Measurements from ENCODE around the gene MASP1.

MASP1 gene

DNA sequence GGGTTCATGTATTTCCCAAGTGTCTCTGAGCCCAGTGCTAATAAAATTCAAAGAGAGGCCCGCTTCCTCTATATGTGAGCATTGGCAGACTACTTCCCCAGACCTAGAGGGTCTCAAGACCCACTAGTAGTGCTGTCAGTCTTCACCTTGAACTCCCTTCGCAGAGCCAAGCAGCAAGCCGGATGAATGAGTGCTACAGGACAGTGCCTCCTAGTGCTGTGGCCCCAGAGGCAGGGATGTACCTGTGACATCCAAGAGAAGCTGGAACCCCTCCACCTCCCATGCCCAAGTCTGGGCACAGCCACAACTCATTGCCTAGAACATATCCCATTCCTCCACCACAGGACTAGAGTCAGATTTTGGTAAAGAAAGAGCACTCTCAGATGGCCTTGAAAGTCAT is 37.2 kb upstream of the MASP1 start:
- Histone ChIP-seq H3K4me1 (ENCODE audit: low read depth, poor library complexity, severe bottlenecking) (no peaks in the 10 kb centered on the region), H3K27ac (no peak overlapping the region), H4K20me1 (ENCODE audit: insufficient read depth) (no peaks in the 10 kb centered on the region), H3K4me3 (IDR thresholded peaks at IDR 0.05; ENCODE audit: insufficient read depth, low read depth, low read length) (no peak overlapping the region), H3K9ac (no peak overlapping the region), H3K36me3 (ENCODE audit: insufficient read depth) (no peaks in the 10 kb centered on the region), H3K27me3 (ENCODE audit: insufficient read depth, low read depth) (no peaks in the 10 kb centered on the region), H3K79me2 (ENCODE audit: insufficient read depth, low read depth) (no peaks in the 10 kb centered on the region), H2AFZ (ENCODE audit: low read depth) (no peak overlapping the region), H3K4me2 (no peak overlapping the region)
- no peak for TF ChIP-seq CTCF (conservative IDR thresholded peaks at IDR 0.05; ENCODE audit: low read depth, low read length)

GRCh38 chr3:187327845-187328244 is 36.3 kb upstream of the MASP1 start:
- TF ChIP-seq CTCF (conservative IDR thresholded peaks at IDR 0.05; ENCODE audit: low read depth, low read length): no peak
- Histone ChIP-seq H3K27me3 (ENCODE audit: insufficient read depth, low read depth) (no peaks in the 10 kb centered on the region), H3K4me3 (IDR thresholded peaks at IDR 0.05; ENCODE audit: insufficient read depth, low read depth, low read length) (no peak overlapping the region), H3K79me2 (ENCODE audit: insufficient read depth, low read depth) (no peaks in the 10 kb centered on the region), H3K27ac (no peak overlapping the region), H2AFZ (ENCODE audit: low read depth) (no peak overlapping the region), H3K4me2 (no peak overlapping the region), H3K9ac (no peak overlapping the region), H3K4me1 (ENCODE audit: low read depth, poor library complexity, severe bottlenecking) (no peaks in the 10 kb centered on the region), H4K20me1 (ENCODE audit: insufficient read depth) (no peaks in the 10 kb centered on the region), H3K36me3 (ENCODE audit: insufficient read depth) (no peaks in the 10 kb centered on the region)

DNA sequence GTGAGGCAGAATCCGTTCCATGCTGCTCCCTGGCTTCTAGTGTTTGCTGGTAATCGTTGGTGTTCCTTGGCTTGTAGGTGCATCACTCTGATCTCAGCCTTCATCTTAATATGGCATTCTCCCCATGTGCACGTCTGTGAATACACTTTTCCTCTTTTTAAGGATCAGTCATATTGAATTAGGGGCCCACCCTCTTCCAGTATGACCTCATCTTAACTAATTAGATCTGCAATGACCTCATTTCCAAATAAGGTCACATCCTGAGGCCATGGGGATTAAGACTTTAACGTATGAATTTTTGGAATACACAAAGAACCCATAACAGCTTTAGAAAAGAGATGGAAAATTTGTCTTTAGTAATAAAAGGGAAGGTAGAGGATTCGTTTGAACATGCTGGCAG is 34.1 kb upstream of the MASP1 start:
- Histone ChIP-seq H3K9ac (no peak overlapping the region), H3K27me3 (ENCODE audit: insufficient read depth, low read depth) (no peaks in the 10 kb centered on the region), H2AFZ (ENCODE audit: low read depth) (no peak overlapping the region), H4K20me1 (ENCODE audit: insufficient read depth) (no peaks in the 10 kb centered on the region), H3K79me2 (ENCODE audit: insufficient read depth, low read depth) (no peaks in the 10 kb centered on the region), H3K4me2 (no peak overlapping the region), H3K36me3 (ENCODE audit: insufficient read depth) (no peaks in the 10 kb centered on the region), H3K4me1 (ENCODE audit: low read depth, poor library complexity, severe bottlenecking) (no peaks in the 10 kb centered on the region), H3K4me3 (IDR thresholded peaks at IDR 0.05; ENCODE audit: insufficient read depth, low read depth, low read length) (no peak overlapping the region), H3K27ac (no peak overlapping the region)
- TF ChIP-seq CTCF (conservative IDR thresholded peaks at IDR 0.05; ENCODE audit: low read depth, low read length): no peak

DNA sequence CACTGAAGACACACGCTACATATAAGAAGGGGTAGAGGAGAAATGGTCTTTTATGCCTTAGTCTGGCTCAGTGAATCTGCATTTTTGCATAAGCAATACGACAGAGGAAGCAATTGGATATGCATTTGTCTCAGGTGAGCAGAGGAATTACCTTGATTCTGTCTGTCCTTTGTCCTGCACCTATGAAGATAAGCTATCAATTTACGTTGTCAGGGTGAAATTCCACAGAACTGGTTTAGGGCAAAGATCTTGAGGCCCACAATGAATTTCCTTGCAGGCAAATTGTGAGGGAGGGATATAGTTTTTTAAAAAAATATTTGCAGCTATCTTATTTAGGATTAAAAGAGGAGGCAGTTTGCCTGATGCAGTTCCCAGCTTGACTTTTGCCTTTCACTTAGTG is 31.6 kb upstream of the MASP1 start:
- TF ChIP-seq CTCF (conservative IDR thresholded peaks at IDR 0.05; ENCODE audit: low read depth, low read length): no peak
- no peak overlapping the region for H3K27ac ChIP-seq
- no peaks in the 10 kb centered on the region for H3K27me3 ChIP-seq (ENCODE audit: insufficient read depth, low read depth)
- no peak overlapping the region for H3K4me3 ChIP-seq (IDR thresholded peaks at IDR 0.05; ENCODE audit: insufficient read depth, low read depth, low read length)
- peaks cover 3% of the 10 kb centered on the region for H3K4me1 ChIP-seq (ENCODE audit: low read depth, poor library complexity, severe bottlenecking)
- H2AFZ ChIP-seq (ENCODE audit: low read depth): no peak overlapping the region
- H3K36me3 ChIP-seq (ENCODE audit: insufficient read depth): no peaks in the 10 kb centered on the region
- no peaks in the 10 kb centered on the region for H4K20me1 ChIP-seq (ENCODE audit: insufficient read depth)
- H3K4me2 ChIP-seq: no peak overlapping the region
- no peak overlapping the region for H3K9ac ChIP-seq
- H3K79me2 ChIP-seq (ENCODE audit: insufficient read depth, low read depth): no peaks in the 10 kb centered on the region

DNA sequence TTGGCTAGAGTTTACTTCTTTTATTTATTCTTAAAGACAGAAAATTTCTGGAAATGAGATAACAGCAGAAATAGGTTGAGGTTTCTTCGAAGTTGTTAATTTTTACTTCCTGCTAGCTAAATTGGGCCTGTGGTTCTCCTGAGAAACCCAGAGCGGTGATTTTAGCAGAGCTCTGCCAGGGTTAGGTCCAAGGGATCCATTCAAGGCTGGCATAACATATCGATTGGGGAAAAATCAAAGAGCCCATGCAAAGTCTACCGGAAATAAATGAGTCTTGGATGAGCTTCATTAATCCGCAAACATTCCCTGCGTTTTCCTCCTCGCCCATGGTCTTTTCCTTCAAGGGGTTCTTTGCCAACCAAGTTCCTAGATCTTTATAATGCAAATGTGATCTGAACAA is 30.8 kb upstream of the MASP1 start:
- Histone ChIP-seq H3K9ac (no peak overlapping the region), H3K4me1 (ENCODE audit: low read depth, poor library complexity, severe bottlenecking) (peaks cover 3% of the 10 kb centered on the region), H3K4me2 (no peak overlapping the region), H3K79me2 (ENCODE audit: insufficient read depth, low read depth) (no peaks in the 10 kb centered on the region), H3K27me3 (ENCODE audit: insufficient read depth, low read depth) (no peaks in the 10 kb centered on the region), H3K27ac (no peak overlapping the region), H3K36me3 (ENCODE audit: insufficient read depth) (no peaks in the 10 kb centered on the region), H3K4me3 (IDR thresholded peaks at IDR 0.05; ENCODE audit: insufficient read depth, low read depth, low read length) (no peak overlapping the region), H4K20me1 (ENCODE audit: insufficient read depth) (no peaks in the 10 kb centered on the region), H2AFZ (ENCODE audit: low read depth) (no peak overlapping the region)
- TF ChIP-seq CTCF (conservative IDR thresholded peaks at IDR 0.05; ENCODE audit: low read depth, low read length): no peak

All from KMS-11 (cell line).